ENCODE data around the gene PRSS50.

- TF ChIP-seq CTCF (IDR thresholded peaks at IDR 0.05; ENCODE audit: borderline replicate concordance, extremely low read depth, low read length, poor library complexity, severe bottlenecking) (no peak), EZH2 (IDR thresholded peaks at IDR 0.05; ENCODE audit: borderline replicate concordance, low read depth, low read length, severe bottlenecking) (no peak)
Observed at GRCh38 chr3:46722443-46722842, 4.8 kb upstream of the PRSS50 start.
